GM11168 (cell line): ENCODE measurements around the gene BUD13.
"Not testable (repeated sequence)": the region's sequence is repeated elsewhere in the genome, so short reads cannot be mapped to it uniquely, and the experiment has no call there.

Experiments
- in situ Hi-C: fragments of 300-500 bp; cut with MboI; formaldehyde crosslinking; loops from one replicate; pipeline ENCODE4 v1.12.0; 2022; ENCODE audit warnings: low sequenced_read_pairs; ENCODE audit not compliant: unreplicated experiment

Gene BUD13

GRCh38 chr11:116773203-116774097 is 663 bp upstream of the BUD13 start:
- in situ Hi-C loops, result no loop called here

GRCh38 chr11:116771935-116772334 is 852 bp downstream of the BUD13 start:
- in situ Hi-C loops, result no loop called here

GRCh38 chr11:116762132-116762531 is 10.7 kb downstream of the BUD13 start:
- in situ Hi-C loops, result no loop called here

GRCh38 chr11:116756044-116756443 is 16.7 kb downstream of the BUD13 start:
- in situ Hi-C loops, result not testable (repeated sequence)

GRCh38 chr11:116750070-116750718 is 22.6 kb downstream of the BUD13 start:
- in situ Hi-C loops, result no loop called here

GRCh38 chr11:116742104-116742503 is 30.7 kb downstream of the BUD13 start:
- in situ Hi-C loops, result no loop called here

GRCh38 chr11:116740741-116741140 is 32.0 kb downstream of the BUD13 start:
- in situ Hi-C loops, result no loop called here

GRCh38 chr11:116738975-116739374 is 33.8 kb downstream of the BUD13 start:
- in situ Hi-C loops, result no loop called here

GRCh38 chr11:116736763-116737162 is 36.0 kb downstream of the BUD13 start:
- in situ Hi-C loops, result no loop called here

GRCh38 chr11:116733969-116734508 is 38.7 kb downstream of the BUD13 start:
- in situ Hi-C loops, result no loop called here

- in situ Hi-C loops, result no loop called here
These were observed 39.6 kb downstream of the BUD13 start for GRCh38 chr11:116733043-116733755.

- in situ Hi-C loops, result no loop called here
These were observed 40.3 kb downstream of the BUD13 start for GRCh38 chr11:116732271-116733042.

- in situ Hi-C loops, result no loop called here
These were observed 41.0 kb downstream of the BUD13 start for GRCh38 chr11:116731821-116732220.

- in situ Hi-C loops, result no loop called here
These were observed 41.6 kb downstream of the BUD13 start for GRCh38 chr11:116731097-116731761.

- in situ Hi-C loops, result no loop called here
These were observed 42.2 kb downstream of the BUD13 start for GRCh38 chr11:116730601-116731000.

- in situ Hi-C loops, result no loop called here
These were observed 42.6 kb downstream of the BUD13 start for GRCh38 chr11:116730241-116730561.

- in situ Hi-C loops, result no loop called here
These were observed 43.1 kb downstream of the BUD13 start for GRCh38 chr11:116729501-116730240.

- in situ Hi-C loops, result no loop called here
These were observed 44.8 kb downstream of the BUD13 start for GRCh38 chr11:116727990-116728389.
